Immature natural killer cell (primary cell): ENCODE results near the gene COBL. TPM values are rescaled to one million over a fixed set of nuclear protein-coding genes. Genes with fewer than 3 reads are reported as not detected.

Experiments
- DNase-seq, 3 donors: peaks; one replicate each; pipeline ENCODE4 v3.0.0; 2022; ENCODE audit warnings: mixed read lengths in 1 of 3
- H3K27ac Mint-ChIP-seq, 6 donors: one replicate each; pipeline ENCODE4 v1.8.0; 2020; ENCODE audit warnings: mixed read lengths in 6 of 6, mild to moderate bottlenecking in 5 of 6, inconsistent platforms in 4 of 6, moderate library complexity in 3 of 6
- H3K27me3 Mint-ChIP-seq, 3 donors: one replicate each; pipeline ENCODE4 v1.8.0; 2020 to 2021; ENCODE audit warnings: low read depth in 3 of 3, mild to moderate bottlenecking in 3 of 3, mixed read lengths in 3 of 3, moderate library complexity in 3 of 3, inconsistent platforms in 1 of 3
- H3K36me3 Mint-ChIP-seq, 3 donors: one replicate each; pipeline ENCODE4 v1.8.0; 2020; ENCODE audit warnings: mixed read lengths in 3 of 3, inconsistent platforms in 2 of 3, mild to moderate bottlenecking in 2 of 3
- H3K4me1 Mint-ChIP-seq, 2 donors: one replicate each; pipeline ENCODE4 v1.8.0; 2020; ENCODE audit warnings: inconsistent platforms in 2 of 2, mild to moderate bottlenecking in 2 of 2, mixed read lengths in 2 of 2, moderate library complexity in 1 of 2
- H3K4me3 Mint-ChIP-seq, 5 donors: one replicate each; pipeline ENCODE4 v1.8.0; 2020; ENCODE audit warnings: mild to moderate bottlenecking in 5 of 5, mixed read lengths in 5 of 5, inconsistent platforms in 3 of 5, moderate library complexity in 3 of 5
- H3K9me3 Mint-ChIP-seq, 6 donors: one replicate each; pipeline ENCODE4 v1.8.0; 2020; ENCODE audit warnings: mild to moderate bottlenecking in 6 of 6, mixed read lengths in 6 of 6, inconsistent platforms in 4 of 6, moderate library complexity in 3 of 6
- polyA plus RNA-seq, 3 donors: library from polyadenylated mRNA; unstranded; fragments of 300-500 nt; fragmentation: Illumina TruSeq; gene quantifications; one replicate each; pipeline ENCODE4 v1.2.3, GENCODE V29; 2021

The COBL gene
- polyA plus RNA-seq, 3 donors from 2014 or later: not detected

- peaks cover 0 to 2% (median 0%) of the 10 kb centered on the region in 6 donors for H3K9me3 Mint-ChIP-seq
- H3K27me3 Mint-ChIP-seq: peaks cover 0 to 2% (median 0%) of the 10 kb centered on the region in 3 donors
- DNase-seq: no peak
- H3K36me3 Mint-ChIP-seq: no peaks in the 10 kb centered on the region
- no peak overlapping the region for H3K27ac Mint-ChIP-seq
- H3K4me3 Mint-ChIP-seq: no peak overlapping the region
- H3K4me1 Mint-ChIP-seq: no peaks in the 10 kb centered on the region
Measured at GRCh38 chr7:51077987-51078370, 238.6 kb downstream of the COBL start.

DNA sequence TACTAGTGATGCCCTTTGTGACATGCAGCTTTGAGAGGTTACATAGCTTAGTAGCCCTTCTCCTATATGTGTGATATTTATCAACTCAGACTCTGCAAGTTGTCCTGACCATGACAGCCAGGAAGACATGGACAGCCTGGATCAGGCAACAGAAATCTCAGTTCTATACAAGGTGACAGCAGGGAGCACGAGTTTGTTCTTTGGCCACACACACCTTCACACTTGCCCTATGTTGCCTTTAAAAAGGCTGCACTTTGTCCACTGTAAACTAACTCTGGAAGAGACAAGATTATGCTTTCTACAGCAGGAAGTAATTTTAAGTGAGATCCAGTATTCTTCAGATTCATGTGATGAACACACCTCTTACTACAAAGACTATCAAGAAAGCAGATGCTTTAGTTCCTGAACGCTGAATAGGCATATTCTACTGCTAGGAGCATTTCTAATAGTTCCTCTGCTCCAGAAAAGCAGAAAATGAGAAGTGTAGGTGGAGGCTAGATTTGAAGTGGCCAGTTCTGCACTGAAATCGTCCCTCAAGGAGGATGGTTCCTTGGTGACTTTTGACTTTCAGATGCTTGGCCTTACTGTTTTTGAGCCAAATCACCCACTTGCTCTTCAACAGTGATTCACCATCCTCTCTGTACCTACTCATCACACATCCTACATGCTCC lies 239.2 kb downstream of the COBL start:
- Mint-ChIP-seq H3K4me1 (no peaks in the 10 kb centered on the region), H3K4me3 (no peak overlapping the region), H3K36me3 (no peaks in the 10 kb centered on the region), H3K9me3 (no peaks in the 10 kb centered on the region), H3K27ac (no peak overlapping the region), H3K27me3 (peaks cover 0 to 2% (median 0%) of the 10 kb centered on the region in 3 donors)
- no peak for DNase-seq

- H3K27ac Mint-ChIP-seq: no peak overlapping the region
- no peak overlapping the region for H3K4me3 Mint-ChIP-seq
- H3K36me3 Mint-ChIP-seq: no peaks in the 10 kb centered on the region
- H3K27me3 Mint-ChIP-seq: peaks cover 0 to 4% (median 0%) of the 10 kb centered on the region in 3 donors
- no peaks in the 10 kb centered on the region for H3K4me1 Mint-ChIP-seq
- H3K9me3 Mint-ChIP-seq: no peaks in the 10 kb centered on the region
- DNase-seq: no peak
Measured at GRCh38 chr7:51075681-51076580, 240.7 kb downstream of the COBL start.

GRCh38 chr7:51073171-51073570 lies 243.4 kb downstream of the COBL start:
- no peaks in the 10 kb centered on the region for H3K36me3 Mint-ChIP-seq
- no peaks in the 10 kb centered on the region for H3K4me1 Mint-ChIP-seq
- DNase-seq: no peak
- H3K27ac Mint-ChIP-seq: no peak overlapping the region
- H3K4me3 Mint-ChIP-seq: no peak overlapping the region
- peaks cover 0 to 4% (median 0%) of the 10 kb centered on the region in 3 donors for H3K27me3 Mint-ChIP-seq
- no peaks in the 10 kb centered on the region for H3K9me3 Mint-ChIP-seq

DNA sequence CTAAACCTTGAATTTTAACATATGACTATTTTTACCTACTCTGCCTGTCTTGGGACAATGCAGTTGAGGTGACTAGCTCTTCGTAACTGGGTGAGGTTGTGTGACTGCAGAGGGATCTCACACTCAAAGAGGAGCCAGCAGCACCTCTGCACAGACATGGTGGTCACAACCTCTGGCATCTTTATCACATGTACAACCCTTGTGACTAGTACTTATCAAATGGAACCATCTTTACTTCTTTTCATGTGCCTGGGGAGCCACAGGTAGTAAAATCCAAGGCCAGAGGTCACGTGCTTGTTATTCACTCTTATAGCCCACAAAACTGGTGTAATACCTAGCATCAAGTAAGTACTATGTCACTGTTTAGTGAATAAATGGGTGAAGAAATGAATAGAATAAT lies 244.3 kb downstream of the COBL start:
- no peaks in the 10 kb centered on the region for H3K4me1 Mint-ChIP-seq
- DNase-seq: no peak
- H3K36me3 Mint-ChIP-seq: no peaks in the 10 kb centered on the region
- peaks cover 0 to 4% (median 0%) of the 10 kb centered on the region in 3 donors for H3K27me3 Mint-ChIP-seq
- H3K9me3 Mint-ChIP-seq: no peaks in the 10 kb centered on the region
- no peak overlapping the region for H3K4me3 Mint-ChIP-seq
- no peak overlapping the region for H3K27ac Mint-ChIP-seq

DNA sequence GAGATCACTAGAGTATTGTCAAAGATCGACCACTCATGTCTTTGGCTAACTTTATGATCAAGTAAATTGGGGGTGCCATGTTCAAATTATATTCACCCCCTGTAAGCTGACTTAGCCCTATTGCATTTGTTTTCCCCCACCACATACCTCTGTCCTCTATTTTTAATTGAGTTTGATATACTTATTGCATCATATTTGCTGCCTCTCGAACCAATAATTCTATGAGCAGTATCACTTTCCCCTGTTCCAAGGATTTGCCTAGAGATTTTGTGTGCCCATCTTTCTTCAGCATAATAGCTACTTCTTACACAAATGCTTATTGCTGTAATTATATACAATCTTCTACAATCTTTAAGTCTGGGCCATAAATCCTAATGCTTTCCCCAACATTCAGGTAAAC lies 245.2 kb downstream of the COBL start:
- Mint-ChIP-seq H3K9me3 (no peaks in the 10 kb centered on the region), H3K27me3 (peaks cover 0 to 4% (median 0%) of the 10 kb centered on the region in 3 donors), H3K27ac (no peak overlapping the region), H3K4me1 (no peaks in the 10 kb centered on the region), H3K4me3 (no peak overlapping the region), H3K36me3 (no peaks in the 10 kb centered on the region)
- no peak for DNase-seq

GRCh38 chr7:51070151-51070550 lies 246.5 kb downstream of the COBL start:
- no peaks in the 10 kb centered on the region for H3K36me3 Mint-ChIP-seq
- no peak overlapping the region for H3K4me3 Mint-ChIP-seq
- no peaks in the 10 kb centered on the region for H3K4me1 Mint-ChIP-seq
- H3K27me3 Mint-ChIP-seq: peaks cover 0 to 5% (median 2%) of the 10 kb centered on the region in 3 donors
- DNase-seq: no peak
- no peaks in the 10 kb centered on the region for H3K9me3 Mint-ChIP-seq
- no peak overlapping the region for H3K27ac Mint-ChIP-seq

DNA sequence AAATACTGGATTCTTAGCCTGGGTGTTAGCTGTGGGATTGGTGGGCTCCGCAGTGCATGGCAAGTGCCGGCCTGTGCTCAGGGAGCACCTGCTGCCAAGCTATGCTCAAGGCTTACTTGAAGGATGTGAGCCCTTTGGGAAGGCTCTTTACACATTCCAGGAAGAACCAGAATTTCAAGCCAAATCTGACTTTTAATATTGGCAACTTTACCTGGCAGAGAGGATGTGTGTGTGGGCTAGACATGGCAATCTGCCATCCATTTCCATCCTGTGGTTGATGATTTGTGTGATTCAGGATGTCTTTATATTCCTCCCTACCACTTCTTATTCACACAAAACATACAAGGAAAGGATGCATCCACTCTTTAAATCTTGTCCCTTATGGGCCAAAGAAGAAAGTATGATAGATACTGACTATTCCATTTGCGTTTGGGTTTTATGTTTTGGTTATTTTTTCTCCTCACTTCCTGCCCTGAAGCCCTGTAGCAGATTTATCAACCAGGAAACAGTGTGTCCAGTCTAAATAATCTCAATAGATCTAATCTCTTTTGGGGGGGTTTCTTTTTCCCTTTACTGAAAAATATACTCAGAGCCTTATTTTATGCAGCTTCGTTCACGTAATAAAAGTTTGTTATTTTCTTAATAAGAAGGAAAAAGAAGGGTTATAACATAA lies 247.1 kb downstream of the COBL start:
- Mint-ChIP-seq H3K4me3 (no peak overlapping the region), H3K4me1 (no peaks in the 10 kb centered on the region), H3K27ac (no peak overlapping the region), H3K9me3 (no peaks in the 10 kb centered on the region), H3K36me3 (no peaks in the 10 kb centered on the region), H3K27me3 (peaks cover 0 to 5% (median 2%) of the 10 kb centered on the region in 3 donors)
- no peak for DNase-seq

GRCh38 chr7:51068401-51068800 lies 248.2 kb downstream of the COBL start:
- H3K4me3 Mint-ChIP-seq: no peak overlapping the region
- H3K9me3 Mint-ChIP-seq: no peaks in the 10 kb centered on the region
- DNase-seq: no peak
- H3K27me3 Mint-ChIP-seq: peaks cover 0 to 10% (median 2%) of the 10 kb centered on the region in 3 donors
- H3K4me1 Mint-ChIP-seq: no peaks in the 10 kb centered on the region
- no peaks in the 10 kb centered on the region for H3K36me3 Mint-ChIP-seq
- H3K27ac Mint-ChIP-seq: no peak overlapping the region

GRCh38 chr7:51067757-51068156 lies 248.9 kb downstream of the COBL start:
- no peaks in the 10 kb centered on the region for H3K9me3 Mint-ChIP-seq
- H3K27me3 Mint-ChIP-seq: peaks cover 0 to 10% (median 2%) of the 10 kb centered on the region in 3 donors
- no peak for DNase-seq
- no peaks in the 10 kb centered on the region for H3K4me1 Mint-ChIP-seq
- no peak overlapping the region for H3K4me3 Mint-ChIP-seq
- no peaks in the 10 kb centered on the region for H3K36me3 Mint-ChIP-seq
- no peak overlapping the region for H3K27ac Mint-ChIP-seq

DNA sequence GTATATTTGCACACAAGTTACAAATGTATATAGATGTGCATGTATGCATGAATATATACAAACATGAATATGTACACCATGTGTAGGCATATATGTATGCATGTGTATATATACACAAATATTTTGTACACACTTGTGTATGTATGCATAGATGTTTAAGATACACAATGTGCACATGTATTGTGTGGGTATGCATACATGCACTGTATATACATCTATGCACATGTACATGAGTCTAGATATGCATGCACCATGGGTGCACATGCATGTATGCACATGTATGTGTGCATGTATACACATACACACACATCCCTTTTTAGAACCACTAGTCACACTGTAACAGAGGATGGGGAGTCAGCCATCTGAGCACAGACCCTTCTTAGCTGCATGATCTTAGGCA lies 249.4 kb downstream of the COBL start:
- peaks cover 0 to 10% (median 2%) of the 10 kb centered on the region in 3 donors for H3K27me3 Mint-ChIP-seq
- H3K9me3 Mint-ChIP-seq: no peaks in the 10 kb centered on the region
- no peak overlapping the region for H3K27ac Mint-ChIP-seq
- DNase-seq: no peak
- H3K4me3 Mint-ChIP-seq: no peak overlapping the region
- no peaks in the 10 kb centered on the region for H3K4me1 Mint-ChIP-seq
- H3K36me3 Mint-ChIP-seq: no peaks in the 10 kb centered on the region

- Mint-ChIP-seq H3K9me3 (no peaks in the 10 kb centered on the region), H3K36me3 (no peaks in the 10 kb centered on the region), H3K27ac (no peak overlapping the region), H3K4me1 (no peaks in the 10 kb centered on the region), H3K4me3 (no peak overlapping the region), H3K27me3 (peaks cover 0 to 10% (median under 1%) of the 10 kb centered on the region in 3 donors)
- no peak for DNase-seq
Measured at GRCh38 chr7:51066405-51066882, 250.2 kb downstream of the COBL start.

- Mint-ChIP-seq H3K4me3 (no peak overlapping the region), H3K27ac (no peak overlapping the region), H3K27me3 (peaks cover 0 to 10% (median 0%) of the 10 kb centered on the region in 3 donors), H3K9me3 (no peaks in the 10 kb centered on the region), H3K4me1 (no peaks in the 10 kb centered on the region), H3K36me3 (no peaks in the 10 kb centered on the region)
- DNase-seq: no peak
Measured at GRCh38 chr7:51065766-51066165, 250.8 kb downstream of the COBL start.

- Mint-ChIP-seq H3K36me3 (no peaks in the 10 kb centered on the region), H3K4me3 (no peak overlapping the region), H3K27me3 (peaks cover 0 to 10% (median 0%) of the 10 kb centered on the region in 3 donors), H3K4me1 (no peaks in the 10 kb centered on the region), H3K27ac (no peak overlapping the region), H3K9me3 (no peaks in the 10 kb centered on the region)
- no peak for DNase-seq
Measured at GRCh38 chr7:51064688-51065087, 251.9 kb downstream of the COBL start.
